SK-N-SH (cell line): ENCODE measurements around the gene GLRX5. TPM values are rescaled to one million over a fixed set of nuclear protein-coding genes. Genes with fewer than 3 reads are reported as not detected.

Source experiments
- CTCF ChIA-PET: fragments of 300-600, 350-600 bp; formaldehyde crosslinking; extraction: SDS; loops from one replicate; lab custom pipeline; 2021; lab: Yijun Ruan, JAX
- POLR2A ChIA-PET: fragments of 350-600 bp; sonication (Branson Sonifier 250); formaldehyde crosslinking; extraction: SDS; loops from one replicate; lab custom pipeline; 2020; ENCODE audit warnings: antibody characterized with exemption, inconsistent platforms; lab: Yijun Ruan, JAX
- DNase-seq: peaks from one replicate; pipeline ENCODE4 v3.0.0; 2012
- H2AFZ ChIP-seq: fragments of 200-600 bp; sonication (generic); 2 replicates; pipeline ENCODE4 v1.8.1; 2016; ENCODE audit warnings: antibody characterized with exemption, mild to moderate bottlenecking, low read depth
- H3F3A ChIP-seq: fragments of 200-600 bp; sonication (generic); replicated peaks from 2 replicates; pipeline ENCODE3; 2016; ENCODE audit warnings: antibody characterized with exemption, mild to moderate bottlenecking; ENCODE audit not compliant: insufficient read depth
- H3K27ac ChIP-seq, 2 experiments: fragments of 200-500 bp in 1 of 2; fragments of 200-600 bp in 1 of 2; sonication (Bioruptor generic) in 1 of 2; sonication (generic), shearing (Covaris generic) in 1 of 2; 2 replicates each; pipeline versions ENCODE4 v1.5.1 to v1.6.1; 2014 to 2016; ENCODE audit warnings: low read depth in 2 of 2, inconsistent platforms in 1 of 2, low read length in 1 of 2, mild to moderate bottlenecking in 1 of 2, mixed read lengths in 1 of 2
- H3K27me3 ChIP-seq: fragments of 200-600 bp; sonication (generic), shearing (Covaris generic); 2 replicates; pipeline ENCODE4 v1.6.1; 2016; ENCODE audit warnings: mixed run types; ENCODE audit not compliant: insufficient read depth
- H3K36me3 ChIP-seq, 2 experiments: fragments of 200-500 bp in 1 of 2; fragments of 200-600 bp in 1 of 2; sonication (Bioruptor generic) in 1 of 2; sonication (generic) in 1 of 2; replicated peaks in 1 of 2; 2 replicates each; pipeline versions ENCODE3 to v1.5.1; 2014 to 2016; ENCODE audit warnings: low read length in 1 of 2, mild to moderate bottlenecking in 1 of 2; ENCODE audit not compliant: insufficient read depth in 2 of 2, control insufficient read depth in 1 of 2
- H3K4me1 ChIP-seq, 2 experiments: fragments of 200-500 bp in 1 of 2; fragments of 200-600 bp in 1 of 2; sonication (Bioruptor generic) in 1 of 2; sonication (generic), shearing (Covaris generic) in 1 of 2; 2 replicates each; pipeline versions ENCODE4 v1.5.1 to v1.6.1; 2014 to 2016; ENCODE audit warnings: low read depth in 1 of 2, low read length in 1 of 2, mixed run types in 1 of 2; ENCODE audit not compliant: insufficient read depth in 2 of 2, control insufficient read depth in 1 of 2
- H3K4me2 ChIP-seq: fragments of 200-600 bp; sonication (generic), shearing (Covaris generic); 2 replicates; pipeline ENCODE4 v1.6.1; 2017; ENCODE audit warnings: mixed run types
- H3K4me3 ChIP-seq, 2 experiments: fragments of 200-500 bp in 1 of 2; fragments of 200-600 bp in 1 of 2; sonication (Bioruptor generic) in 1 of 2; sonication (generic), shearing (Covaris generic) in 1 of 2; 2 replicates each; pipeline versions ENCODE4 v1.5.1 to v1.8.1; 2014 to 2016; ENCODE audit warnings: low read depth in 2 of 2, inconsistent platforms in 1 of 2, low read length in 1 of 2, mild to moderate bottlenecking in 1 of 2, mixed read lengths in 1 of 2, moderate library complexity in 1 of 2
- H3K79me2 ChIP-seq: fragments of 200-600 bp; sonication (generic); 2 replicates; pipeline ENCODE4 v1.8.1; 2017; ENCODE audit warnings: mild to moderate bottlenecking; ENCODE audit not compliant: insufficient read depth
- H3K9ac ChIP-seq: fragments of 200-600 bp; sonication (generic); 2 replicates; pipeline ENCODE4 v1.6.1; 2017; ENCODE audit warnings: mixed run types
- H3K9me2 ChIP-seq: fragments of 200-600 bp; sonication (generic); 2 replicates; pipeline ENCODE4 v1.6.1; 2017; ENCODE audit warnings: mixed run types
- H3K9me3 ChIP-seq: fragments of 200-600 bp; sonication (generic); 2 replicates; pipeline ENCODE4 v1.6.1; 2017; ENCODE audit warnings: mixed run types, mild to moderate bottlenecking, moderate library complexity
- H4K20me1 ChIP-seq: fragments of 200-600 bp; sonication (generic); 2 replicates; pipeline ENCODE4 v1.6.1; 2017; ENCODE audit warnings: mild to moderate bottlenecking, mixed run types; ENCODE audit not compliant: insufficient read depth
- CHD2 ChIP-seq: fragments of 150-350 bp; IDR thresholded peaks from 2 replicates; pipeline ENCODE4 v1.6.1; 2018; ENCODE audit warnings: low read length; ENCODE audit not compliant: partially characterized antibody
- ELF1 ChIP-seq: IDR thresholded peaks from 2 replicates; pipeline ENCODE4 v1.4.0; 2012
- EZH2phosphoT487 ChIP-seq: fragments of 200-600 bp; sonication (generic); IDR thresholded peaks from 2 replicates; pipeline ENCODE4 v1.6.1; 2017; ENCODE audit warnings: low read depth, mixed run types, mild to moderate bottlenecking, antibody characterized with exemption, moderate library complexity, borderline replicate concordance
- FOXJ3 ChIP-seq: sonication (generic); formaldehyde crosslinking; IDR thresholded peaks from 2 replicates; pipeline ENCODE4 v1.5.1; 2020; ENCODE audit warnings: mild to moderate bottlenecking, missing genetic modification reagents
- GATA2 ChIP-seq: sonication (generic); formaldehyde crosslinking; IDR thresholded peaks from 2 replicates; pipeline ENCODE4 v1.5.0; 2020; ENCODE audit warnings: mild to moderate bottlenecking, missing genetic modification reagents
- MEF2A ChIP-seq: IDR thresholded peaks from 2 replicates; pipeline ENCODE4 v1.4.0; 2012; ENCODE audit warnings: low read depth, borderline replicate concordance
- MXI1 ChIP-seq: IDR thresholded peaks from 2 replicates; pipeline ENCODE4 v1.6.1; 2012; ENCODE audit warnings: mild to moderate bottlenecking, low read depth, low read length, improper control_type of control experiment
- NFIC ChIP-seq: IDR thresholded peaks from 2 replicates; pipeline ENCODE4 v1.4.0; 2012; ENCODE audit warnings: borderline replicate concordance
- RCOR1 ChIP-seq: fragments of 150-350 bp; IDR thresholded peaks from 2 replicates; pipeline ENCODE4 v1.6.1; 2017; ENCODE audit warnings: antibody characterized with exemption, low read length
- RXRA ChIP-seq: IDR thresholded peaks from 2 replicates; pipeline ENCODE4 v1.4.0; 2012; ENCODE audit warnings: low read depth, mild to moderate bottlenecking, borderline replicate concordance
- YY1 ChIP-seq: IDR thresholded peaks from 2 replicates; pipeline ENCODE4 v1.4.0; 2012; ENCODE audit warnings: low read depth, mild to moderate bottlenecking
- WGBS: methylation state at CpG from one replicate; pipeline ENCODE4 v1.1.6; 2017; ENCODE audit warnings: low lambda C conversion rate; 5-methylcytosine and 5-hydroxymethylcytosine counted together
- polyA plus RNA-seq, 3 experiments: library from polyadenylated mRNA; depleted of rRNA; stranded (reverse); fragments of >200 nt; gene quantifications; 2 replicates each; pipeline ENCODE4 v1.2.3, GENCODE V29; 2012
- TF ChIP-seq, protein P1 (sequence below): IDR thresholded peaks from 2 replicates; pipeline ENCODE4; 2012
- TF ChIP-seq, protein P2 (sequence below): IDR thresholded peaks from 2 replicates; pipeline ENCODE4 v1.4.0; 2012; ENCODE audit warnings: low read depth, borderline replicate concordance
- TF ChIP-seq, protein P3 (sequence below): IDR thresholded peaks from 2 replicates; pipeline ENCODE4 v1.4.0; 2012; ENCODE audit warnings: low read depth
- TF ChIP-seq, protein P4 (sequence below): IDR thresholded peaks from 2 replicates; pipeline ENCODE4 v1.4.0; 2012; ENCODE audit warnings: low read depth, borderline replicate concordance

The GLRX5 gene
- polyA plus RNA-seq, 1 of the 3 experiments (the other 2 are of a cell fraction), result 29.1 TPM

DNA sequence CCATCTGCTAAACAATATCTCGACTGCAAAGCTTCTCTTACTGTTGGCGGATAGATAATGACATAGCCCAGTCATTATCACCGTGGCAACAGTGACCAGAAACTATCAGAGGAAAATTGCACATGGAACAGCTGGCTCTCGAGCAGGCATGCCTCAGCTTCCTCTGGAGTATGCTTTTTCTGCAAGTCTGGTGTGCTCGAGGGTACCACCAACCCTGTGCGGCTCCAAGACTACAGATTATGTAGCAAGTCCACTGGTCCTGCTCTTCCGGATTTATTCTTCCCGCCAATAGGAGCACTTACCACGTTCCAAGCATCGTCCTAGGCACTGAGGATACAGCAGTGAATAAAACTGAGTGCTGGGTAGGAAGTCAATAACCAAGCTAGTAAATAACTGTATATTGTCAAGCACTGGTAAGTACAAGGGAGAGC, 1.4 kb upstream of the GLRX5 start:
- H2AFZ ChIP-seq, result no peak overlapping the region
- H3K4me1 ChIP-seq, result peaks cover 23 to 39% of the 10 kb centered on the region in 2 experiments
- peaks cover 91% of the 10 kb centered on the region for H3K79me2 ChIP-seq
- H3K27ac ChIP-seq, result peak overlapping the region; percentile 87 to 94; a peak in 3 of 4 replicates
- peak; percentile 55 for DNase-seq
- 1% methylated on average over 10 of the region's 10 CpGs for WGBS
- H3K27me3 ChIP-seq, result no peaks in the 10 kb centered on the region
- H3F3A ChIP-seq, result peaks cover 5% of the 10 kb centered on the region
- CTCF ChIA-PET, result interaction anchor here (0.6 to 15.5 kb wide), 8 partner anchors 13 to 1167 kb away, joined by 3 to 254 read pairs (median 4); no protein-coding TSS in a partner anchor
- H4K20me1 ChIP-seq, result peaks cover 37% of the 10 kb centered on the region
- POLR2A ChIA-PET, result interaction anchor here (1.0 to 2.7 kb wide), 5 partner anchors 11 to 214 kb away, joined by 3 to 10 read pairs (median 4); partner anchors contain the start of gene CLMN
- no peaks in the 10 kb centered on the region for H3K9me3 ChIP-seq
- H3K36me3 ChIP-seq, result peaks cover 18 to 21% of the 10 kb centered on the region in 2 experiments
- peak overlapping the region; percentile 95 for H3K4me2 ChIP-seq
- H3K9me2 ChIP-seq, result no peaks in the 10 kb centered on the region
- peak overlapping the region; percentile 91 to 95 for H3K4me3 ChIP-seq
- peak overlapping the region; percentile 87 for H3K9ac ChIP-seq
- peak; percentile 99 for TF ChIP-seq MXI1
- TF ChIP-seq MEF2A, result no peak
- TF ChIP-seq, protein P1, sequence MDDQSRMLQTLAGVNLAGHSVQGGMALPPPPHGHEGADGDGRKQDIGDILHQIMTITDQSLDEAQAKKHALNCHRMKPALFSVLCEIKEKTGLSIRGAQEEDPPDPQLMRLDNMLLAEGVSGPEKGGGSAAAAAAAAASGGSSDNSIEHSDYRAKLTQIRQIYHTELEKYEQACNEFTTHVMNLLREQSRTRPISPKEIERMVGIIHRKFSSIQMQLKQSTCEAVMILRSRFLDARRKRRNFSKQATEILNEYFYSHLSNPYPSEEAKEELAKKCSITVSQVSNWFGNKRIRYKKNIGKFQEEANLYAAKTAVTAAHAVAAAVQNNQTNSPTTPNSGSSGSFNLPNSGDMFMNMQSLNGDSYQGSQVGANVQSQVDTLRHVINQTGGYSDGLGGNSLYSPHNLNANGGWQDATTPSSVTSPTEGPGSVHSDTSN, result no peak
- no peak for TF ChIP-seq FOXJ3 (CRISPR knock-in tag)
- TF ChIP-seq, protein P2, sequence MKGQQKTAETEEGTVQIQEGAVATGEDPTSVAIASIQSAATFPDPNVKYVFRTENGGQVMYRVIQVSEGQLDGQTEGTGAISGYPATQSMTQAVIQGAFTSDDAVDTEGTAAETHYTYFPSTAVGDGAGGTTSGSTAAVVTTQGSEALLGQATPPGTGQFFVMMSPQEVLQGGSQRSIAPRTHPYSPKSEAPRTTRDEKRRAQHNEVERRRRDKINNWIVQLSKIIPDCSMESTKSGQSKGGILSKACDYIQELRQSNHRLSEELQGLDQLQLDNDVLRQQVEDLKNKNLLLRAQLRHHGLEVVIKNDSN, result no peak
- TF ChIP-seq NFIC, result no peak
- no peak for TF ChIP-seq YY1
- TF ChIP-seq, protein P3, sequence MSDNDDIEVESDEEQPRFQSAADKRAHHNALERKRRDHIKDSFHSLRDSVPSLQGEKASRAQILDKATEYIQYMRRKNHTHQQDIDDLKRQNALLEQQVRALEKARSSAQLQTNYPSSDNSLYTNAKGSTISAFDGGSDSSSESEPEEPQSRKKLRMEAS, result 0 out of 2 replicates have a peak, but pooled peaks have one; percentile 14
- no peak for TF ChIP-seq CHD2
- no peak for TF ChIP-seq ELF1
- TF ChIP-seq RCOR1, result peak; percentile 41; the same call in 1 of the 2 replicates
- no peak for TF ChIP-seq GATA2 (CRISPR knock-in tag)
- no peak for TF ChIP-seq RXRA
- TF ChIP-seq, protein P4, sequence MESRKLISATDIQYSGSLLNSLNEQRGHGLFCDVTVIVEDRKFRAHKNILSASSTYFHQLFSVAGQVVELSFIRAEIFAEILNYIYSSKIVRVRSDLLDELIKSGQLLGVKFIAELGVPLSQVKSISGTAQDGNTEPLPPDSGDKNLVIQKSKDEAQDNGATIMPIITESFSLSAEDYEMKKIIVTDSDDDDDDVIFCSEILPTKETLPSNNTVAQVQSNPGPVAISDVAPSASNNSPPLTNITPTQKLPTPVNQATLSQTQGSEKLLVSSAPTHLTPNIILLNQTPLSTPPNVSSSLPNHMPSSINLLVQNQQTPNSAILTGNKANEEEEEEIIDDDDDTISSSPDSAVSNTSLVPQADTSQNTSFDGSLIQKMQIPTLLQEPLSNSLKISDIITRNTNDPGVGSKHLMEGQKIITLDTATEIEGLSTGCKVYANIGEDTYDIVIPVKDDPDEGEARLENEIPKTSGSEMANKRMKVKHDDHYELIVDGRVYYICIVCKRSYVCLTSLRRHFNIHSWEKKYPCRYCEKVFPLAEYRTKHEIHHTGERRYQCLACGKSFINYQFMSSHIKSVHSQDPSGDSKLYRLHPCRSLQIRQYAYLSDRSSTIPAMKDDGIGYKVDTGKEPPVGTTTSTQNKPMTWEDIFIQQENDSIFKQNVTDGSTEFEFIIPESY, result no peak
- no peak for TF ChIP-seq EZH2phosphoT487
